GM18511 (cell line): ENCODE measurements around the gene TMEM51.
"Not testable (repeated sequence)": the region's sequence is repeated elsewhere in the genome, so short reads cannot be mapped to it uniquely, and the experiment has no call there.

Experiments used
- ATAC-seq: cut with Tn5 transposase; IDR thresholded peaks from one replicate; pipeline ENCODE4 v1.9.1; 2021; ENCODE audit warnings: mild to moderate bottlenecking, moderate library complexity; ENCODE audit not compliant: unreplicated experiment

TMEM51 gene

DNA sequence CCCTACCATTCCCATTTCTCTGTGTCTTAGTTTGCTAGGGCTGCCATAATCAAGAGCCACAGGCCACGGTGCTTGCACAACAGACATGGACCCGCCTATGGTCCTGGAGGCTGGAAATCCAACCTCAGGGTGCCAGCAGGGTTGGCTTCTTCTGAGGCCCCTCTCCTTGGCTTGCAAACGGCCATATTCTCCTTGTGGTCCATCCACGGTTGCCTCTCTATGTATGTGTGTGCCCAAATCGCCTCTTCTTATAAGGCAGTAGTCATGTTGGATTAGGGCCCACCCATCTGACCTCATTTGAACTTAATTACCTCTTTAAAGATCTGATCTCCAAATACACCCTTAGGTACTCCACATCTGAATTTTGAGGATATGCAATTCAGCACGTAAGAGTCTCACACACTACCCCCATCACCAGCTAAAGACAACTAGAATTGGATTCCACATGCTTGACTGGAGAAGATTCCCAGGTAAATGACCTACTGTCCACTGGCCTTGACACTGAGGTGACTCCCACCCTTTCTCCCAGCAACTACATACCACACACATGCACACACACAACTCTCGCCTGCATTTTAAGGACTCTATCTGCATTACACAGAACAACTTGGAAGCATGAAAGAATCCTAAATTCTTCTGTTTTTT, 28.3 kb upstream of the TMEM51 start:
- no peak for ATAC-seq

- no peak for ATAC-seq
Measured at GRCh38 chr1:15128077-15128476, 25.5 kb upstream of the TMEM51 start.

DNA sequence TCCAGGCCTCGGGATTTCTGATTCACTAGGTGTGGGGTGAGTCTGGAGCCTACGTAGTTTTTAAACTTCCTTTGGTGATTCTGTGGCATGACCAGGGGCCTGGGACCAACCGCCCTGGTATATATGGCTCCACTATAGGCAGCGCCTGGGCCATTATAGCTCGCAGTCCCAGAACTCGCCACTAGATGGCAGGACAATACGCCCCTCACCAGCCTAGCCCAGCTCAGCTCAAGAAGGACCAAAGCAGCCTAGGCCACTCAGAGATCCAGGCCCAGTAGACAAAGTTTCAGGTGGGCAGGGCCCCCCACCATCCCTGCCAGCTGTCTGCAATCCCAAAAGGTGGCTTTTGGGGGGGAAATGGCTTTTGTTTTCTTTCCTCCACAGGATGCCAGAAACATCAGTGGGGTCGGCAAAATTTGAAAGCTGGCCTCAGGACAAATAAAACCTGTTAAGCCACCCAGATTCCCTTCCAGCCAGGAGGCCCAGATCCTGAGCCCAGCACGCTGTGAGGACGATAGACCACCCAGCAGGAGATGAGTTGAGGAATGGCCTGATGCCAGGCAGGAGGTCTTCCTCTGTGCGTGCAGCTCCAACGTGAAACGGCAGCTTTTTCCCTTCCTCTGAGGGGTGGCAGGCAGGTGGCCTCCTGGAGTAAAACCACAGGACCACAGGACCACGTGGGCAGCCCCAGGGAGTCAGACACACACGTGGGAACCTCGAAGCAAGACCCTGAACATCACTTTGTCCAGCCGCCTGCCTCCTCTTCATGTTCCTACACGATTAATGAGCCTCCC, 24.8 kb upstream of the TMEM51 start:
- no peak for ATAC-seq

DNA sequence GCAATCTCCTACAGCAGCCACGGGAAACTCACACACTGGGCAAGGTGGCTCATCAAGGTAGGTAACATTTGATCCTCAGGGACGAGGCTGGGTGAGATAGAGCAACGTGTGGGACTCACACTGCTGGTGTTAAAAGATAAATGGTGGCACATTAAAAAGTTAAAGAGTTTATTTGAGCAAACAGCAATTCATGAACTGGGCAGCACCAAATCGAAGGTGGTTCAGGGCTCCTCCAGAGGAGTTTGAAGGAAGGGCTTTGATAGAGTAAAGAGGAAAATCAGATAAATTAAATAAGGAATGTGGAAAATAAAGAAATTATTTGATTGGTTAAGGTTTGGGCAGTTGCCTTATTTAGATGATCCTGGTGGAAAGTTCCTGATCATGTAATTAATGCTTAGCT, 23.6 kb upstream of the TMEM51 start:
- no peak for ATAC-seq

DNA sequence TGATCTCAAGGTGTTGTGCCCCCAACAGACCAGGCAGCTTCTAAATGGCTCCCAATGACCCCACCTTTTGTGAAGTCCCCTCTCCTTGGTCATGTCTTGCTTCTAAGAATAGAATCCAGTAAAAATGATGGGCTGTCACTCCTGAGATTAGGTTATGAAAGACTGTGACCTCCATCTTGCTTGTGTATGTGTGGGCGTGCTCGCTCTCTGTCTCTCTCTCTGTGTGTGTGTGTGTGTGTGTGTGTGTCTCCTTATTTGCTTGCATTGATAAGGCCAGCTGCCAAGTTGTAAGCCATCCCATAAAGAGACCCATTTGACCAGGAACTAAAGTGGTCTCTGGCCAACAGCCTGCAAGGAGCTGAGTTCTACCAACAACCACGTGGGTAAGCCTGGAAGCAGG, 22.9 kb upstream of the TMEM51 start:
- ATAC-seq: no peak

DNA sequence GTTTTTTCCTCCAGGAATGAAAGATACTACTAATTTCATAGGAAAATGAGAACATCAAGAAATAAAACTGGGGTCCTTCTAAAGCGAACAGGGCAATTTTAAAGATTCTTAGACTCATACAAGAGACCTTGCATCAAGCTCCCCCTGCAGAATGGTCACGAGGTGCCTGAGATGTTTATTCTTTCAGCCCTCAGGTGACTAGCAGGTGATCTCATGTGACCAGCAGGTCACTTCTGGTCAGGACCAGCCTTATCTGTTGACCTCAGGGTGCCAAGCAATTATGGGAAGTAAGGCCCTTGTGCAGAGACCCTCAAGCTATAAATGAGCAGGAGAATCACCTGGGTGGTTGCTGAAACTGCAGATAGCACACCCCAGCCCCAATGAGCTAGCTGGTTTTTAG, 20.6 kb upstream of the TMEM51 start:
- ATAC-seq: no peak

- ATAC-seq: no peak
Measured at GRCh38 chr1:15134285-15134684, 19.3 kb upstream of the TMEM51 start.

- not testable (repeated sequence) for ATAC-seq
Measured at GRCh38 chr1:15135604-15136003, 17.9 kb upstream of the TMEM51 start.

GRCh38 chr1:15137809-15138208, 15.7 kb upstream of the TMEM51 start:
- no peak for ATAC-seq

- no peak for ATAC-seq
Measured at GRCh38 chr1:15139654-15140350, 13.7 kb upstream of the TMEM51 start.

- no peak for ATAC-seq
Measured at GRCh38 chr1:15141935-15142539, 11.5 kb upstream of the TMEM51 start.

DNA sequence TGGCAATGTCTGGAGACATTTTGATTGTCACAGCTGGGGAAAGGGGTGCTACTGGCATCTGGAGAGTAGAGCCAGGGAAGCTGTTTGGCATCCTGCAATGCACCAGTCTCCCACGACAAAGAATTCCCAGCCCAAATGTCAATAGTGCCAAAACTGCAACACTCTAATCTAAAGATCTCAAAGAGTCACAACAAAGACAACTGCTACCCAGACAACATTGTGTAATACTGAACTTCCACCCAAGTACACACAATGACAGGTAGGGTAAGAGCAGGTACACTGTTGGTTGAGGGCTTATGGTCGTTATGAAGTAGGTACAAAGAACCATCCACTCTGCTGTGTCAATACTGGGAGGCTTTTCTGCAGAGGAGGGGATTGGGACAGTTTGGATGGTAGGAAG, 8.2 kb upstream of the TMEM51 start:
- no peak for ATAC-seq

DNA sequence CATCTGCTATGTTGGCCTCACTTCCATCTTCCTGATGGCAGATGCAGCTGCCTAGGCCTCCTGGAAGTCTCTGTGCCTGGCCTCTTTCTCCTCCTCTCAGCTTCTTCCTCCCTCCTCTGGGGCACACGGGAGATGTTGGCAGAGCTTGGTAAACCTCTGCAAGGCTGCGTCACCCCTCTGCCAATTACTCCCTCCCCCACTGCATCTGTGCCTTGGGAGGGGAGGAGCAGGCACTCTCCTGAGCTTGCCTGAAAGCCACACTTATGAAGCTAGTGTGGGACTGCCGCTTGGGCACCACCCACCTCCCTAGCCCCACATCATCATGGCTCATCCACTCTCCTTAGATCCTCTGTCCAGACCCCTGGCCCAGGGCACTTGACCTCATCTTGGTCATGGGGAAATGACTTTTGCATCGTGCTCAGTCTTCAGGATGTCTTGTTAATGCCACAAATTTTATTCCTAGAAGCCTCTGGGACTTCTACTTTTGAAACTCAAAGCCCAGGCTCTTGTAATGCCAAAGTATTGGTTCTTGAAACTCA, 7.3 kb upstream of the TMEM51 start:
- no peak for ATAC-seq

- ATAC-seq: no peak
Measured at GRCh38 chr1:15146971-15147376, 6.6 kb upstream of the TMEM51 start.

DNA sequence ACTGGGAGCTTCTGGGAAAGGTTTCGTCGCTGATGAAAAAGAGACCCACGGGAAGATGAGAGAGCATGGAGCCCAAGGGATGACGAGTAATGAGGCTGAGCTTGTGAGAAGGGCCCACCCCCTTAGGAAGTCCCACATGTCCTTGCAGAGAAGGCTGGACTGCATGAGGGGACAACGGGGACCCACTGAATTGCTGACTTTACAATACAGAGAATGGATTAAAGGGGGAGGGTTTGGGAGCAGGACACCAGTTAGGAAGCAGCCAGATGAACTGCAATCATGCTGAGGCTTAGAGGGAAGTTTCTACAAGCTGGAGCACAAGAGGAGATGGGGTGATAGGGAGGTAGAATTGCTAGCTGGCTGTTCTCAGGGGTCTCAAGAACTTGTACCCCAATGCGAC, 5.5 kb upstream of the TMEM51 start:
- ATAC-seq: no peak

DNA sequence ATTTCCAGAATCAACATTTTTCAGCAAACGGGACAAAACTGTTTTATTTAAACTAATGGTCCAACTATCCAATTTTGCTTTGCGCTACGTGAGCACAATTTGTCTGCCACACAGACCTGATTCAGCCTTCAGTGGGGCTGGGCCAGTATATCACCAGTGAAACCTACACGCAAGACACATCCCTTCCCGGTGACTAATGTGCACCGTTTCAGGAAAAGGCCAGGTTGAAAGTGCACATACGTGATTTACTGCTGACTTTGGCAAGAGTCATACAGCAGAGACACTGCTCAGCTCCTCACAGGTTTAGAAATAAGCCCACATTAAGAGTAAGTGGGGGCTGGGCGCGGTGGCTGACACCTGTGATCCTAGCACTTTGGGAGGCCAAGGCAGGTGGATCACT, 5.1 kb upstream of the TMEM51 start:
- ATAC-seq: no peak

DNA sequence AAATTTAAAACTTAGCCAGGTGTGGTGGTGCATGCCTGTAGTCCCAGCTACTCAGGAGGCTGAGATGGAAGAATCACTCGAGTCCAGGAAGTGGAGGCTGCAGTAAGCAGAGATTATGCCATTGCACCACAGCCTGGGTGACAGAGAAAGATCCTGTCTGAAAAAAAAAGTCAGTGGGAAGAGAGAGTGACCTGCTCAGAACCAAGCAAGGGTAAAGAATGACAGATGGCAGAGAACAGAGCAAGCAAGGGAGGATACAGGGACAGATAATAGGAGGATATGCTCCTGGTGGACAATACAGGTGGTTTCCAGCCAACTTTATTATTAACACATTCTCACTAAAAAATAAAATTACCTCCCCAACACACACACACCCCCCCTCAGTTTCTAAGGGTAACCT, 4.6 kb upstream of the TMEM51 start:
- ATAC-seq: no peak

DNA sequence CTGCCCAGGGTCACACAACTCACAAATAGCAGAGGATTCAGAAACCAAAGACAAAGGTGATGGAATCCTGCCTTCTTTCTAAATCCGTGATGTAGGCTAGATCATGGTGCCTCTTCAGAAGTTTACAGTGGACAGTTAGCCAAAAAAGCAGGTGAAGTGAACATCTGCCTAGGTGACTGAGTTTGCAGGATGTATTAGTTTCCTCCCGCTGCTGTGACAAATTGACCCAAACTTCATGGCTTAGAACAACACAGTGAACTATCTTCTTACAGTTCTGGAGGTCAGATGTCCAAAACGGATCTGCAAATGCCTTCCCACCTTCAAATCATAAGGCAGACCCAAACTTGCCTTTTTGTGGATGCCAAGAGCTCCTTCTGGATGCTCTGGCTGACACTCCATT, 3.2 kb upstream of the TMEM51 start:
- no peak for ATAC-seq

DNA sequence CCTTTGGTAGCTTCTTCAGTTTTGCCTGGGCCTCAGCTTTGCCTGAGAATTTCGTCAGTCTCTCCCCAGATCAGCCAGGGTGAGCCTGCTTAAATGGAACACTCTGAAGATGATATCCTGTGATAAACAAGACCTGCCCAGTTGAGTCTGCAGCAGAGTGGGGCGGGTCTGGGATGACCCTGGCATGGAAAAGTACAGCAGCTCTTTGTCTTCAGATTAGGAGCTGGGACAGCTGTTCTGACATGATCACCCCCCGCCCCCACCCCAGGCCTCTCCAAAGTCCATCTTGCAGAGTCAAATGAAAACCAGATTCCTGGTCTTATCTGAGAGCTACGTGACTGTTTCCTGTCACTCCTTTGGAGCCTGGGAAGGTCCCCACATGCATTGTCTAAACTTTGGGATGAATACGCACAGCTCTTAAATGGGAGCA, 2.2 kb upstream of the TMEM51 start:
- ATAC-seq: no peak

DNA sequence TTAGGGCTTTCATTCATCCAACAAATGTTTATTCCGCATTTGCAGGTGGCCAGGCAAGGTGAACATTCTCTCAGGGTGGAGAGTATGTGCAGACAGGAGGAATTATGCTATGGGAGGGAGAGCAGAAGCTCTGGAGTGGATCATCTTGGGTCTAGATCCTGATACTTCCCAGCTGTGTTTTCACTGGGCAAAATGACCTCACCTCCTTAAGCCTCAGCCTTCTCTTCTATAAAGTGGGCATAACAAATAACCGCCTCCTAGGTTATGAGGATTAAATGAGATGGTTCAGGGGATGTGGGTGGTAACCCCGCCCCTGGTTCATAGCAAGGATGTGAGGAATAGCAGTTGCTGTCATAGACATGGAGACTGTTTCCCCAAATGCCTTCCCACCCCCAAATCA, 1.7 kb upstream of the TMEM51 start:
- no peak for ATAC-seq
